RWPE1 (cell line): Measurements from ENCODE around the gene SF3B6.

Experiments used
- CTCF ChIA-PET: fragments of 350-600 bp; sonication (Branson Sonifier 250); formaldehyde crosslinking; extraction: SDS; loops from one replicate; lab custom pipeline; 2021; lab: Yijun Ruan, JAX
- POLR2A ChIA-PET: fragments of 400-600 bp; formaldehyde crosslinking; extraction: SDS; loops from one replicate; lab custom pipeline; 2020; ENCODE audit warnings: antibody characterized with exemption; ENCODE audit not compliant: low non-redundant PET; lab: Yijun Ruan, JAX
- DNase-seq: peaks from one replicate; pipeline ENCODE4 v3.0.0; 2012; ENCODE audit warnings: low spot score
- H3K27ac ChIP-seq: fragments of 450-650 bp; 2 replicates; pipeline ENCODE4 v1.5.1; 2017
- TF ChIP-seq, protein P1 (sequence below): fragments of 450-650 bp; conservative IDR thresholded peaks from 2 replicates; pipeline ENCODE4 v1.5.1; 2017; ENCODE audit warnings: low read depth, mild to moderate bottlenecking

The SF3B6 gene

GRCh38 chr2:24082787-24083566, 6.9 kb upstream of the SF3B6 start:
- no peak for DNase-seq
- TF ChIP-seq, protein P1, sequence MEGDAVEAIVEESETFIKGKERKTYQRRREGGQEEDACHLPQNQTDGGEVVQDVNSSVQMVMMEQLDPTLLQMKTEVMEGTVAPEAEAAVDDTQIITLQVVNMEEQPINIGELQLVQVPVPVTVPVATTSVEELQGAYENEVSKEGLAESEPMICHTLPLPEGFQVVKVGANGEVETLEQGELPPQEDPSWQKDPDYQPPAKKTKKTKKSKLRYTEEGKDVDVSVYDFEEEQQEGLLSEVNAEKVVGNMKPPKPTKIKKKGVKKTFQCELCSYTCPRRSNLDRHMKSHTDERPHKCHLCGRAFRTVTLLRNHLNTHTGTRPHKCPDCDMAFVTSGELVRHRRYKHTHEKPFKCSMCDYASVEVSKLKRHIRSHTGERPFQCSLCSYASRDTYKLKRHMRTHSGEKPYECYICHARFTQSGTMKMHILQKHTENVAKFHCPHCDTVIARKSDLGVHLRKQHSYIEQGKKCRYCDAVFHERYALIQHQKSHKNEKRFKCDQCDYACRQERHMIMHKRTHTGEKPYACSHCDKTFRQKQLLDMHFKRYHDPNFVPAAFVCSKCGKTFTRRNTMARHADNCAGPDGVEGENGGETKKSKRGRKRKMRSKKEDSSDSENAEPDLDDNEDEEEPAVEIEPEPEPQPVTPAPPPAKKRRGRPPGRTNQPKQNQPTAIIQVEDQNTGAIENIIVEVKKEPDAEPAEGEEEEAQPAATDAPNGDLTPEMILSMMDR: no peak
- CTCF ChIA-PET: interaction anchor here (0.5 to 1.2 kb wide), 3 partner anchors 28 to 117 kb away, joined by 3 read pairs; no protein-coding TSS in a partner anchor
- POLR2A ChIA-PET: no interaction called here
- peak overlapping the region; percentile 97 for H3K27ac ChIP-seq

DNA sequence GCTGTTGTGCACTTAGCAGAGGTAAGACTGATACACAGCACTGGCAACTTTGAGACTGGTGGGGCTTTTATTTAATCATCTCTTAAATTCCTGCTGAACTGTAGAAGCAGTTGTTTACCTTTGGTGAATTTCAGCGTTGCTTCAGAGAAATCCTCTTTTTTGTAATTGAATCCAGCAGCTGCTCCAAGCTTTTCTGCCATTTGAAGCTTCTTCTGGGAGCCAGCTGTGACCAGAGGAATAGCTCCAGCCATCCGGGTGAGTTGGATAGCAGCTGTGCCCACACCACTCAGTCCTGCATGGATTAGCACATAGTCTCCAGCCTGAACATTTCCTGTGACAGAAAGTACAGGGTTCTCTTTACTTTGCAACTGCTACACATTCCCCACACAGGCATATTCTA, 4.6 kb upstream of the SF3B6 start:
- TF ChIP-seq, protein P1: no peak
- no peak overlapping the region for H3K27ac ChIP-seq
- ChIA-PET CTCF (no interaction called here), POLR2A (no interaction called here)
- no peak for DNase-seq

- TF ChIP-seq, protein P1: no peak
- no peak for DNase-seq
- ChIA-PET POLR2A (no interaction called here), CTCF (interaction anchor here (0.7 kb wide), 2 partner anchors 53 to 938 kb away, joined by 6 to 7 read pairs; no protein-coding TSS in a partner anchor)
- peak overlapping the region; percentile 90 for H3K27ac ChIP-seq
Observed at GRCh38 chr2:24077879-24078278, 1.8 kb upstream of the SF3B6 start.

- H3K27ac ChIP-seq: peak overlapping the region; percentile 90
Observed at GRCh38 chr2:24077535-24077877, 1.4 kb upstream of the SF3B6 start.

DNA sequence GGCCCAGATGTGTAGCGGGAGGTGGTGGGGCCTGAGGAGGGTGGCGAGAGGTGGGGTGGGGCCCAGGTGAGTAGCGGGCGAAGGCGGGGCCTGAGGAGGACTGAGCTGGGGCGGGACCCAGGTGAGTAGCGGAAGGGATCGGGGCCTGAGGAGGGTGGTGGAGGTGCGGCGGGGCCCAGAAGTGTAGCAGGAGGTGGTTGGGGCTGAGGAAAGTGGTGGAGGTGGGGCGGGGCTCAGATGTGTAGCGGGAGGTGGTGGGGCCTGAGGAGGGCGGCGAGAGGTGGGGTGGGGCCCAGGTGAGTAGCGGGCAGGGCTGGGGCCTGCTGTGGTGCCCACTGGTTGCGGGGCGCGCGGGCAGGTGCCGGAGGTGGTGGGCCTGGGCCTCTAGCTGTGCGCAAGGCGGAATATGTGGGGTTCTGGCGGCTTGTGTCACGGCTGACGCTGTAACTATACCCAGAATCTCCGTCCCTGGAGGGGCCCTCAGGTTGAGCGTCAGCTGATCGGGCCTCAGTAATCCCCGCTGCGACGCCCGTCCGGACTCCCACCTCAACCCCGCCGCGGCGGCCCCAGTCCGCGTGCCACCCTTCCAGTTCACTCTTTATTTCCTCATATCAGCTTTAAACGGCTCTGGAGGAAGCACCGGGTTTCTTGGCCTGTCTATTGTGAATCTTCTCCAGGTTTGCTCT, 866 bp upstream of the SF3B6 start:
- POLR2A ChIA-PET: interaction anchor here (0.5 to 1.0 kb wide), 3 partner anchors 29 to 150 kb away, joined by 3 to 6 read pairs (median 3); partner anchors contain the start of gene ATAD2B
- peak overlapping the region; percentile 90 for H3K27ac ChIP-seq
- CTCF ChIA-PET: interaction anchor here (0.6 to 1.6 kb wide), 2 partner anchors 136 to 150 kb away, joined by 4 to 5 read pairs; partner anchors contain the start of genes ATAD2B and UBXN2A
- TF ChIP-seq, protein P1: no peak
- peak; percentile 9 for DNase-seq

More at GRCh38 chr2:24077535-24077877, 1.4 kb upstream of the SF3B6 start:
- ChIA-PET CTCF (interaction anchor here (0.6 to 1.6 kb wide), 2 partner anchors 137 to 151 kb away, joined by 4 to 5 read pairs; partner anchors contain the start of genes ATAD2B and UBXN2A), POLR2A (no interaction called here)
- TF ChIP-seq, protein P1: no peak
- DNase-seq: no peak

DNA sequence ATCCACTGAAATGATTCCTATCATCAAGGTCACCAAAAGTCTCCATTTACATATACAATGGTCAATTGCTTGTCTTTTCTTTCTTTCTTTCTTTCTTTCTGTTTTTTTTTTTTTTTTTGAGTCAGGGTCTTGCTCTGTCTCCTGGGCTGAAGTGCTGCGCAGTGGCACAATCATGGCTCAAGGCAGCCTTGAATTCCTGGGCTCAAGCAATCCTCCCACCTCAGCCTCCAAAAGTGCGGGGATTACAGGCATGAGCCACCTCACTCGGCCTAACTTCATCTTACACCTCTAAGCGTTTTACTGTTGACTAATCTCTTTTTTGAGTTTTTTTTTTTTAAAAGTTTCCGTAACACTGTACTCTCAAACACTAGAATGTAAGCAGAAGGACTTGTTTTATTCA, 867 bp downstream of the SF3B6 start:
- DNase-seq: no peak
- ChIA-PET POLR2A (no interaction called here), CTCF (no interaction called here)
- TF ChIP-seq, protein P1: no peak
- no peak overlapping the region for H3K27ac ChIP-seq
